ENCODE results near the gene DHRS3.

Gene DHRS3

GRCh38 chr1:12637693-12638092 lies 19.7 kb upstream of the DHRS3 start:
- no peak for FAIRE-seq

DNA sequence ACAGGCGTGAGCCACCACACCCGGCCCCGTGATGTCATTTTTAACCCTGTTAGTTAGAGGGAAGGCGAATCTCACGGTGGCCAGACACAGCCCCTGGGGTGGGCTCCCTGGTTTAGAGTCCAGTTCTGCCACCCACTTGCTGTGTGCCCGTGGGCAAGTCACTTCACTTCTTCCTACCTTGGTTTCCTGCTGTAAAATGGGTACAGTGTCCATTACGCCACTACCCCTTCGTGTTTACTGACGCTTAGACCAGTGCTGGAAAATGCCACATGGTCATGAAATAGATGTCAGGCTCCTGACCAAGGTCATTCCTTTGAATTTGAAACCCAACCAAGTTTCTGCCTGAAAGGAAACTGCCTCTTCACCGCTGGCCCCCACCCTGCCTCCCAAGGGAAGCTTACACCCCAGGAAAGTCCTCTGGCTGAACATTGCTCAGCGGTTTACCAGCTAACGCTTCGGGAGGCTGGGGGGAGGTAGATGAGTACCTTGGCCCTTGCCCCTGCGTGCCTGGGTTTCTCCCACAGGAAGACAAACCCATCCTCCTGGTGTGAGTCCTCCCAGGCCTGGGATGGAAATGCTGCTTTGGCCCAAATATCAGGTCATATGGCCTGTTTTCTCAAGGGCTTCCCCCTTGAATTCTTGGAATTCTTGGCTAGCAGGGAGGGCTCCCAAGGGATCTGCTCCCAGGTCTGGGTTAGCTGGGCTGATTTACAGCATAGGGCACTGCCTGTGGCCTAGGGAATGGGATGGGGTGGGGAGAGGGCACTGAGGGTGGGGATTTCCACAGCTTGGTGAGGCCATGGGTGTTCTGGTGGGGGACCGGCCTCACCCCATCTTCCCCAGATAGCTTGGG lies 18.3 kb upstream of the DHRS3 start:
- no peak for FAIRE-seq

- no peak for FAIRE-seq
These were observed 16.7 kb upstream of the DHRS3 start for GRCh38 chr1:12634696-12635202.

- FAIRE-seq: no peak
These were observed 16.1 kb upstream of the DHRS3 start for GRCh38 chr1:12634156-12634555.

DNA sequence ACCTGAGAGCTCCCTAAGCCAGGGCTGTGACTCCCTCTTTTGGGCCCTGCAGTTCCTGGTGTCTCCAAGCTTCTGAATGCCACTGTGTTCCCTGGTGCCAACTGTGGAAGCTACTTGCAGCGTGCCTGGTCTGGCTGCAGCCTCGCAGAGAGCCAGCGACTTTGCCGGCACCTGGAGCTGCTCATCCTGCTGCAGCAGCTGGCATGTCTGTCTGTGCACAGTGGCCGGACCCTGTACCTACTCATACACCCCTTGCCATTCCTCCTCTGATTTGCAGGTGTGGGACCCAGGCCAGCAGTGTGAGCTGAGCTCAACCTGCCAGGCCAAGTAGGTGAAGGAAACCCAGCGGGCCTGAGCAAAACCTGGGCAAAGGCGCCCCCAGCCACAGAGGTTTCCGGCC lies 13.6 kb upstream of the DHRS3 start:
- no peak for FAIRE-seq

GRCh38 chr1:12630946-12631530 lies 13.0 kb upstream of the DHRS3 start:
- FAIRE-seq: no peak

DNA sequence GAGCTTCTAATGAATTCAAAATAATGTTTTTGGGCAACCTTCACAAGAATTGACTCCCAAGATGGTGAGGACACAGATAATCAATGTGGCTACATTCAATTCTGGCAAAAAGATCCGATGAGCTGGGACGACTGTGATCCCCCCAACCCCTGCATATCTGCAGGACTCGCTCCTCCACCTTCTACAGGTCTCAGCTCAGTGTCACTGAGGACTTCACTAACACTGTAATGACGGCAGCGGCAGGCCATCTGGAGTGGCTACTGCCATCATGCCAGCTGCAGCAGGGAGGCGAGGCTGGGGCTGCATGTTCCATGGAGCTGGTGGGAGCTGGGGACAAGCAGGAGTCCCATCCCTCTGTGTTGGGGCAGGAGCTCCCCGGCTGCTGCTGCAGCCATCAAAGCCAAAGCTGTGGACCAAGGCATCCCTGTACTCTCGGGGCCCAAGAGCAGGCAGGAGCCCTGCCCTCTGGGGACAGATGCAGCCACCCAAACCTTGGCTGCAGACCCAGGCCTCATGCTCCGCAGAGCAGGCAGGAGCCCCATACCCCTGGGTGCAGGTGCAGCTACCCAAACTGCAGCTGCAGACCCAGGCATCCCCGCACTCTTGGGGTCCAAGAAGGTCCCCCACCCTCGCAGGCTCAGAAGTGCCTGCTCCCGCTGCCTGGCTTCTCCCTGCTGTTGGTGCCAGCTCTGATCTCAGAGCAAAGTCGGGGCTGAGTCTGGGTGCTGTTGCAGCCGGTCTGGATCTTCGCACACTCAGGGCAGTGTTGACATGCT lies 12.2 kb upstream of the DHRS3 start:
- FAIRE-seq: no peak

- no peak for FAIRE-seq
These were observed 11.5 kb upstream of the DHRS3 start for GRCh38 chr1:12629511-12629956.

GRCh38 chr1:12627296-12627695 lies 9.3 kb upstream of the DHRS3 start:
- FAIRE-seq: no peak

DNA sequence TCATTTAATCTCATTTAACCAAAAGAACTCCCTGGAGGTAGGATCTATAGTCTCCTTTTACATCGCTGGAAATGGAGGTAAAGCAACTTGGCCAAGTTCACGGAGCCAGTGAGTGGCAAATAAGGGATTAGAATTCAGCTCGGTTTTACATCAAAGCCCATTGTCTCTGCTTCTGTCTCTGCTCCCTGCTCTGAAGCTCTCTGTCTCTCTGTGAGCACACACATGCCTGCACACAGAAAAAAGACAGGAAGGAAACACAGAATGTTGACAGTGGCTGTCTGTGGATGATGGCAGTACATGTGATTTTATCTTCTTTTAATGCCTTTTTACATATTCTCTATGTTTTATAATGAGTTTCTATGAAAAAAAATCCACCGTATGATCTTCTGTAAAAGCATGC lies 8.9 kb upstream of the DHRS3 start:
- FAIRE-seq: no peak

DNA sequence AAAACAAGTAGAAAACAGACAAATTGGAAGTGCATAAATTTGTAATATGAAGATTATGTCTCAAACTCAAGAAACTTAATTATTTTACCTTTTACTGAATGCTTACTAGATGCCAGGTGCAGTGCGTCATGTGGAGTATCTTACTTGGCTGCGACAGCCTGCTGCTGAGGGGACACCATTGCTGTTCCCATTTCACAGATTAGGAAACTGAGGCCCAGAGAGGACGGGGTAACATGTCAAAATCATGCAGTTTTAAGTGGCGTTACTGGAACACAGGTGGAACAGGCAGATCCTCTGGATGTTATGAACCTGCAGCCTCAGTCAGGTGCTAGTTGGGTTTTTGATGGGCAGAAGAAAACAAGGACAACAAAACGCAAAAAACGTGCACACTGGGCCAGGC lies 7.3 kb upstream of the DHRS3 start:
- FAIRE-seq: no peak

DNA sequence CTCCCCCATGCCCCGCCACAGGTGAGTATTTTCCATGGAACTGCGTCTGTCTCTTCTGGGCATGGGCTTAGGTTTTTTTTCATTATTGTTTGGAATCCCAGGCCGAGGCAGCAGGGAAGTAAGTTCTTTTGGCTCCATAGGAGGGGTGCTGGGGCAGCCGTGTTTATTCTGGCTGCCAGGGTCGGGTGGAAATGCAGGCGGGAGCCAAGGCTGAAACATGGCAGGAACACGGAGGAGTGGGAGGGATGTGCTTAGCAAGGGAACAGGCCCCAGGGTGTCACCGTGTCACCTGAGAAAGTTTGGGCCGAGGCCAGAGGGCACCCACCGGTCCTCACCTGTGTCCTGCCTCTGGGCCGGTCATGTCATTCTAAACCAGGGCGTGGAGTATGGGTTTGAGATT lies 4.5 kb upstream of the DHRS3 start:
- FAIRE-seq: no peak

DNA sequence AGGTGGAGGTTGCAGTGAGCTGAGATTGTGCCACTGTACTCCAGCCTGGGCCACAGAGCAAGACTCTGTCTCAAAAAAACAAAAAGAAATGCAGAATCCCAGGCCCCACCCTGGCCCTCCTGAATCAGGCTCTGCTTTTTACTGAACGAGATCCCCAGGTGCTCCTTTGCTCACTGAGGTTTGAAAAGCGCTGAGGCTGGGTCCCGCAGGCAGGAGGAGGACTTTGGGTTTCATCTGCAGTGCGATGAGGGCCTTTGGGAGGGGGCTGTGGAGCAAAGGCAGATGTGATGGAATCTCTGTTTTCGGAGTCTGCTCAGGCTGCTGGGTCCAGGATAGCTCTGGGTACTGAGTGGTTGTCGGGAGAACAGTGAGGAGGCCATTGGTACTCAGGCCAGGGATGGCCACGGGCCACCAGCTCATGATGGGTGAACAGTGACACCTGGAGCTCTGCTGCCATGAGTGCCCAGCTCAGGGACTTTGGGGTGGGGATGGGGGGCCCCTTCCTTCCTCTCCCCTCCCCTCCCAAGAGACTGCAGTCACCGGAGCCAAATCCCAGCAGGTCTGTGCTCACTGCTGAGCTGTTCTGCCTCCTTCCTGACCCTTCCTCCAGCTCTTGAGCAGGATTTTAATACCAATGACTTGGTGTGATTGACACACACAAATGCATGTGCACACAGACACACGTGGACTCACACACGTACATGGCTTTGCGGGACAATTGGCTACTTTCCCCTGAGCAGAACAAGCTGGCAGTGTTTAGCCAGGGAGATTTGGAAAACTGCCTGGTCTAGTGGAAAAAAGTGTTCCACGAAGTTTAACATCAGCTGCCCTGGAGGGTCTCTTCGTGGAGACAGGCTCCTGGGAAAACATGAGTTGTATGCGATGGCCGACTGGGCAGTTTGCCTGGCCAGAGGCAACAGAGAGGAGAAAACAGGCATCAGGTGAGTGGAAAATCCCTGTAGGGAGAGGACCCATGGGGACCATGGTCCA lies 3.6 kb upstream of the DHRS3 start:
- FAIRE-seq: no peak

- FAIRE-seq: no peak
These were observed 2.9 kb upstream of the DHRS3 start for GRCh38 chr1:12620931-12621330.

DNA sequence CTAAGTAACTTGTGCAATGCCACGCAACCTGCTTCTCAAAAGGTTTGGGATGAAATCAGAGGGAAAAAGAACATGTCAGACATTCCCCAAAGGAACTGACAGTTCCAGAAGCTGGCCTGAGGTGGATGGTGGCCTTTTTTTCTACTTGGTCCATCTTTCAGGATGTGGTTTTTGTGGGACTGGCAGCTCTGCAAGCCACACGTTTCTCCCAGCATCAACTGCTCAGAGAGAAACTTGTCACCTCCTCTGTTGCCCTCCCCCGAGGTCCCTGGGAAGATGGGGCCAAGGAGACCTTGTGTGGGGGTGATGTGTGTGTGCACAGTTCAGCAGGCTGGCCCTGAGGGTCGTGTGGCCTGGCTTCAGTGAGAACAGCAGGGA lies 2.5 kb upstream of the DHRS3 start:
- no peak for FAIRE-seq

DNA sequence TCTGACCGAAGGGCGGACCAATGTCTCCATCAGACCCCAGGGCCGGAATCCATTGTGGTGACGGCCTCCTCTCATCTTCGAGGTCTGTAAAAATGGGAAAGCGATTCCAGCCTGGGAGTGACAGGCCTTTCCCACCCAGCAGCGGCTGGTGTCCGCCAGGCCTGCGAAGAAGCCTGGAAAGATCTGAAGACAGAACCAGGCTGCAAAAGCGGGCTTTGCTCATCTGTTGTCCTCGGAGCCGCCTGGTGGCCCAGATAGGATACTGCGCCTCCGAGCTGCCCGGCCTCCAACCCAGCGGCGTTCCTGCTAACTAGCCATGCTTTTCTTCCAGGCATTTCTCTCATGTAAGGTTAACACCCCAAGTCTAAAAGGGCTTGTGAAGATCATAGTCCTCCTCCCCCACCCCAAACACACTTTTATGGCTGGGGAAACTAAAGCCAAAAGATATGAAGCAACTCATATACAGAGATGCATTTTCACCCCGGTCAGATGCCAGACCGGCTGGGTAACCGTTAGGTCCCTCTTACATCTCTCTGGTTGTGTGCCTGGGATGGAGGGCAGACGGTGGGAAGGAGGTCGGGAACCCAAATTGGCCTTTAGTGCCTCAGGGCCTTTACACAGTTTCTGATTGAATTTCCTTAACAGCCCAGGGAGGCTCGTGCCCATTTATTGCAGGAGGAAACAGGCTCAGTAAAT lies 1.9 kb upstream of the DHRS3 start:
- FAIRE-seq: no peak

DNA sequence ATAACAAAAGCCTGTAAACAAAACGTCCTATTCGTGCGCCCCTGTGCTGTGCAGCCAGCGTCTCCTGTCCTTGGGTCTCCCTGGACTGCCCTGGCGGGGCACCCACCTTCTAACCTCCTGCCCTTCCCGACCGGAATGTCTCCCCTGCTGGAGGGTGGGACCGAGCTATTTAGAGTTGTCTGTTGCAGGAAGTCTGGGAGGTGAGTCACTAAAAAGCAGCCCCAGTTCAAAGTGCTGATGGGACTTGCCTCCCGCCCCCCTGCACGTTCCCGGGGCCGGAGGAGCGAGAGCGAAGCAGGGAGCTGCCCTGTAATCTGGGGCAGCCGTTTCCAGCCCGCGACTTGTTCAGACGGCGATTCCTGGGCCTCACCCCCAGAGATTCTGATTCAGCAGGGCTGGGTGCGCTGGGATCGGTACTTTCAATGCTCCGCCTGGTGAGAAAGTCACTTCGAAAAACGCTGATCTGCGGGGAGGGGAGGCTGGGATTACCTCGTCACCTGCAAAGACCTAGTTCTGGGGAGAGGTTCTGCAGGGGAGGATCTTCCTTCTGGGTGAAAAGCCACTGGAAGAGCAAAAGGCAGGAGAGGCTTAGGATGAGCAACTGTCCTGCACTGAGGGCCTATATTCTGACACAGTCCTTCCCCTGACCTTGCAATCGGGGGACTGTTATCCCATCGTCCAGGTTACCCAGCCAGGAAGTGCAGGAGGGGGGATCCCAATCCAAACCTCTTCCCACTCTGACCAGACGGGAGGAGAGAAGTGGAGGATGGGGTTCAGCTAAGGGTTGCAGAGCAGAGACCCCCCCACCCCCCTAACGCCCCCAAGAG lies 1.2 kb upstream of the DHRS3 start:
- no peak for FAIRE-seq

DNA sequence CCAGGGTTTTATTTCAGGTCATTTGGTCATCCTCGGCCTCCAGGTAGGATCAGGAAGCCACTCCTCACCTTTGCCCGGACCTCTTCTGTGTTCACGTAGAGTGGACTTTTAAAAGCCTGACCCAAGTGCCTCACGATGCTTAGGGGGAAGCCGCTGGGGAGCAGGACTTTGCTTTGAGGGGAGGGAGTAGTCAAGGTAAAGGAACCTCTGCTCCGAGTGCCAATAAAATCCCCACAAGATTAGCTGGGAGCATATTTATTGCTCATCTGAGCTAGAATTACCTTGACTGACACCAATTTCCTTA lies 603 bp upstream of the DHRS3 start:
- no peak for FAIRE-seq

DNA sequence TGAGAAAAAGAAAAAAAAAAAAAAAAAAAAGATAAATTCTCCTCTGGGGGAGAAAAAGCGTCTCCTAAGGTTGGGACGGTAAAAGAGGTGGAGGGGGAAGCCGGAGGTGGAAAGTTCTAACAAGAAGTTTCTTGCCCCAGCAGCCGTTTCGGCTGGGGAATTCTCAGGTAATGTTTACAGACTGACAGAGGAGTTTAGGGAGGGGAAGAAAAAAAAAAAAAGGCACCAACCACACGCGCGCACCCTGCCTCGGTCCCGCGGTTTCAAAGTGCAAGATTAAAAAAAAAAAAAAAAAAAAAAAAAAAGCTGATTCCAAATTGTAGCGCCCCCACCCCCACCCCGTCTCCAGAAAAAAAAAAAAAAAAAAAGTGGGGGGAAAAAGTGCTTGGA lies 504 bp downstream of the DHRS3 start:
- FAIRE-seq: no peak

- no peak for FAIRE-seq
These were observed 1.2 kb downstream of the DHRS3 start for GRCh38 chr1:12616709-12617373.

All from islet of Langerhans (tissue), 1 donor.